NCI-H69 (cell line): Measurements from ENCODE around the gene CSGALNACT2.

Experiments used
- DNase-seq: peaks from one replicate; lab custom pipeline; 2025; lab: John Stamatoyannopoulos, UW

The CSGALNACT2 gene

GRCh38 chr10:43111921-43112607 lies 26.2 kb upstream of the CSGALNACT2 start:
- DNase-seq, result no peak

- DNase-seq, result no peak
Observed at GRCh38 chr10:43112608-43112961, 25.7 kb upstream of the CSGALNACT2 start.

- DNase-seq, result no peak
Observed at GRCh38 chr10:43113201-43114087, 24.8 kb upstream of the CSGALNACT2 start.

- DNase-seq, result no peak
Observed at GRCh38 chr10:43114088-43114742, 24.0 kb upstream of the CSGALNACT2 start.

GRCh38 chr10:43114743-43115611 lies 23.3 kb upstream of the CSGALNACT2 start:
- no peak for DNase-seq

GRCh38 chr10:43115881-43116595 lies 22.2 kb upstream of the CSGALNACT2 start:
- no peak for DNase-seq

GRCh38 chr10:43116596-43116995 lies 21.6 kb upstream of the CSGALNACT2 start:
- DNase-seq, result no peak

- no peak for DNase-seq
Observed at GRCh38 chr10:43117031-43117776, 21.0 kb upstream of the CSGALNACT2 start.

GRCh38 chr10:43117777-43118583 lies 20.3 kb upstream of the CSGALNACT2 start:
- DNase-seq, result no peak

GRCh38 chr10:43118631-43119415 lies 19.4 kb upstream of the CSGALNACT2 start:
- no peak for DNase-seq

GRCh38 chr10:43119416-43120115 lies 18.7 kb upstream of the CSGALNACT2 start:
- no peak for DNase-seq

GRCh38 chr10:43120116-43120928 lies 17.9 kb upstream of the CSGALNACT2 start:
- DNase-seq, result no peak

GRCh38 chr10:43120929-43121314 lies 17.3 kb upstream of the CSGALNACT2 start:
- no peak for DNase-seq

- DNase-seq, result peak; percentile 6
Observed at GRCh38 chr10:43121444-43121843, 16.8 kb upstream of the CSGALNACT2 start.

- no peak for DNase-seq
Observed at GRCh38 chr10:43122096-43122495, 16.1 kb upstream of the CSGALNACT2 start.

- no peak for DNase-seq
Observed at GRCh38 chr10:43122826-43123225, 15.4 kb upstream of the CSGALNACT2 start.

- peak; percentile 10 for DNase-seq
Observed at GRCh38 chr10:43123361-43124093, 14.7 kb upstream of the CSGALNACT2 start.
